ENCODE measurements around the gene CH25H.
A peak's percentile ranks its signal among the peaks of the same experiment; 100 is the strongest.

Gene CH25H

GRCh38 chr10:89240519-89240918, 33.4 kb upstream of the CH25H start:
- Histone ChIP-seq H3K4me2 (peak overlapping the region in 8 of 11 experiments; percentile 76 to 89 (median 86); a peak in 15 of 22 replicates), H3K9me3 (replicated peaks in 1 of 11) (peaks cover 0 to 12% (median 0%) of the 10 kb centered on the region in 11 experiments; a peak in 1 of 22 replicates), H3K9ac (peak overlapping the region in 3 of 11 experiments; percentile 8 to 83 (median 80); a peak in 5 of 22 replicates), H3K36me3 (peaks cover 11 to 74% (median 25%) of the 10 kb centered on the region in 11 experiments; a peak in 21 of 22 replicates), H3K4me3 (peak overlapping the region in 3 of 10 experiments; percentile 29 to 35 (median 33); a peak in 2 of 20 replicates), H3K4me1 (peaks cover 40 to 100% (median 62%) of the 10 kb centered on the region in 10 experiments), H3K27ac (peak overlapping the region in 9 of 11 experiments; percentile 76 to 95 (median 83); a peak in 15 of 22 replicates), H3K27me3 (no peaks in the 10 kb centered on the region), H4K20me1 (no peaks in the 10 kb centered on the region)
- TF ChIP-seq Cebpa-rat (IDR thresholded peaks at IDR 0.05), result no peak

GRCh38 chr10:89238956-89239644, 32.0 kb upstream of the CH25H start:
- H3K27me3 ChIP-seq, result no peaks in the 10 kb centered on the region
- H3K9me3 ChIP-seq (replicated peaks in 1 of 11), result peaks cover 0 to 16% (median 0%) of the 10 kb centered on the region in 11 experiments; a peak in 2 of 22 replicates
- H3K36me3 ChIP-seq, result peaks cover 14 to 72% (median 35%) of the 10 kb centered on the region in 11 experiments
- no peak overlapping the region for H3K9ac ChIP-seq
- peak overlapping the region in 5 of 11 experiments; percentile 3 to 87 (median 82); a peak in 9 of 22 replicates for H3K4me2 ChIP-seq
- no peaks in the 10 kb centered on the region for H4K20me1 ChIP-seq
- H3K4me1 ChIP-seq, result peaks cover 29 to 100% (median 60%) of the 10 kb centered on the region in 10 experiments
- H3K27ac ChIP-seq, result peak overlapping the region in 2 of 11 experiments; percentile 25 to 94; a peak in 3 of 22 replicates
- peak overlapping the region in 1 of 10 experiments; percentile 12; a peak in 1 of 20 replicates for H3K4me3 ChIP-seq
- TF ChIP-seq Cebpa-rat (IDR thresholded peaks at IDR 0.05), result no peak

GRCh38 chr10:89237849-89238248, 30.7 kb upstream of the CH25H start:
- H3K4me2 ChIP-seq, result peak overlapping the region in 3 of 11 experiments; percentile 82 to 87 (median 86); a peak in 6 of 22 replicates

GRCh38 chr10:89236226-89236797, 29.2 kb upstream of the CH25H start:
- no peaks in the 10 kb centered on the region for H4K20me1 ChIP-seq
- no peaks in the 10 kb centered on the region for H3K27me3 ChIP-seq
- H3K27ac ChIP-seq, result peak overlapping the region in 3 of 11 experiments; percentile 72 to 91 (median 87); a peak in 6 of 22 replicates
- peaks cover 25 to 91% (median 49%) of the 10 kb centered on the region in 11 experiments for H3K36me3 ChIP-seq
- no peak overlapping the region for H3K9ac ChIP-seq
- peak overlapping the region in 3 of 11 experiments; percentile 82 to 87 (median 86); a peak in 6 of 22 replicates for H3K4me2 ChIP-seq
- H3K4me3 ChIP-seq, result no peak overlapping the region
- H3K4me1 ChIP-seq, result peaks cover 21 to 97% (median 49%) of the 10 kb centered on the region in 10 experiments
- H3K9me3 ChIP-seq (replicated peaks in 1 of 11), result peaks cover 0 to 19% (median 0%) of the 10 kb centered on the region in 11 experiments; a peak in 2 of 22 replicates
- no peak for TF ChIP-seq Cebpa-rat (IDR thresholded peaks at IDR 0.05)

More at GRCh38 chr10:89237849-89238248, 30.7 kb upstream of the CH25H start:
- H3K9me3 ChIP-seq (replicated peaks in 1 of 11), result peaks cover 0 to 17% (median 0%) of the 10 kb centered on the region in 11 experiments; a peak in 2 of 22 replicates
- no peak for TF ChIP-seq Cebpa-rat (IDR thresholded peaks at IDR 0.05)
- H3K4me1 ChIP-seq, result peaks cover 29 to 100% (median 60%) of the 10 kb centered on the region in 10 experiments
- no peaks in the 10 kb centered on the region for H4K20me1 ChIP-seq
- peak overlapping the region in 3 of 11 experiments; percentile 36 to 91 (median 87); a peak in 3 of 22 replicates for H3K27ac ChIP-seq
- no peaks in the 10 kb centered on the region for H3K27me3 ChIP-seq
- peaks cover 14 to 78% (median 37%) of the 10 kb centered on the region in 11 experiments for H3K36me3 ChIP-seq
- H3K9ac ChIP-seq, result no peak overlapping the region
- no peak overlapping the region for H3K4me3 ChIP-seq

DNA sequence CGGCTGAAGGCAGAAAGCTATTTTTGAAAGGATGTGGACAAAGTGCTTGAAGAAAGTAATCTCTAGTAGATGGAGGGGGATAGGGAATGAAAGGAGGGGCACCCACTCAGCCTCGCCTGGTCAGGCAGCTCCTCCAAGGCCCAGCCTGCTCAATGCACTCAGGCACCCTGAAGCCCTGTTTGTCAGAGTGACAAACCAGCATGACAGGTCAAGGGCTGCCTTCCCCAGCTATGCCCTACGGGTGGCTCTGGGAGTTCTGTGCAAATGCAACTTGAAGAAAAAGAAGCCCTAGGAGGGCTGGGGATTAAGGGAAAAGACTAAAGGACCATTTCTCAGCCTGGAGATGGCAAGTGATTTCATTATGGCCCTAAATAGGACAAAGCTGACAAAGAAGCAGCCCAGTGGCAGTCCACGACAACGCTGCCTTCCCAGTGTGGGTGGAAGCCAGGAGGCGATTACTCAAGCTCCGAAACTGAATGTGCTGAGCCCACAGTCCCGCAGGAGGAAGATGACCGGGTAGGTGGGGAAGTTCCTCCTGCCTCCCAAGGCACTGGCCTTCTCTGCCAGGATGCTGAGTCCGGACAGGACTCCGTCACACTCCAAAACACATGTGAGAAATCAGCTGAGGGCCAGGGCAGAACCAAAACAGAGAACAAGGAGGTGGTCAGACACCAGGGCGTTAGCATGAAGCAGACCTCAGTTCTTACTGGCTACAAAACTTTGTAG, 28.1 kb upstream of the CH25H start:
- Histone ChIP-seq H3K27me3 (no peaks in the 10 kb centered on the region), H3K4me3 (no peak overlapping the region; a peak in 1 of 20 replicates), H3K36me3 (peaks cover 25 to 91% (median 49%) of the 10 kb centered on the region in 11 experiments), H4K20me1 (no peaks in the 10 kb centered on the region), H3K4me1 (peaks cover 18 to 92% (median 39%) of the 10 kb centered on the region in 10 experiments), H3K27ac (peak overlapping the region in 4 of 11 experiments; percentile 67 to 91 (median 86); a peak in 8 of 22 replicates), H3K9ac (peak overlapping the region in 4 of 11 experiments; percentile 42 to 78 (median 72); a peak in 7 of 22 replicates), H3K4me2 (peak overlapping the region in 7 of 11 experiments; percentile 14 to 87 (median 59); a peak in 14 of 22 replicates), H3K9me3 (replicated peaks in 1 of 11) (peaks cover 0 to 30% (median 0%) of the 10 kb centered on the region in 11 experiments; a peak in 7 of 22 replicates)
- peak in 2 of 11 experiments; percentile 36 to 61; a peak in 1 of 22 replicates for TF ChIP-seq Cebpa-rat (IDR thresholded peaks at IDR 0.05)

GRCh38 chr10:89233033-89233432, 25.9 kb upstream of the CH25H start:
- Histone ChIP-seq H4K20me1 (no peaks in the 10 kb centered on the region), H3K27ac (no peak overlapping the region), H3K36me3 (peaks cover 26 to 92% (median 56%) of the 10 kb centered on the region in 11 experiments), H3K4me2 (peak overlapping the region; percentile 12 to 87 (median 47); a peak in 17 of 22 replicates), H3K4me3 (no peak overlapping the region), H3K4me1 (peaks cover 18 to 84% (median 30%) of the 10 kb centered on the region in 10 experiments), H3K27me3 (no peaks in the 10 kb centered on the region), H3K9ac (no peak overlapping the region), H3K9me3 (replicated peaks in 1 of 11) (peaks cover 15 to 40% (median 20%) of the 10 kb centered on the region in 11 experiments)
- no peak for TF ChIP-seq Cebpa-rat (IDR thresholded peaks at IDR 0.05)

- Histone ChIP-seq H4K20me1 (no peaks in the 10 kb centered on the region), H3K4me1 (peaks cover 14 to 79% (median 23%) of the 10 kb centered on the region in 10 experiments), H3K9me3 (replicated peaks in 1 of 11) (peaks cover 25 to 64% (median 46%) of the 10 kb centered on the region in 11 experiments), H3K36me3 (peaks cover 49 to 100% (median 88%) of the 10 kb centered on the region in 11 experiments), H3K9ac (no peak overlapping the region), H3K4me2 (no peak overlapping the region; a peak in 1 of 22 replicates), H3K27ac (no peak overlapping the region), H3K27me3 (no peaks in the 10 kb centered on the region), H3K4me3 (no peak overlapping the region)
- TF ChIP-seq Cebpa-rat (IDR thresholded peaks at IDR 0.05), result no peak
Measured at GRCh38 chr10:89228962-89229361, 21.8 kb upstream of the CH25H start.

- Histone ChIP-seq H3K9ac (no peak overlapping the region), H4K20me1 (no peaks in the 10 kb centered on the region), H3K4me3 (no peak overlapping the region), H3K27me3 (no peaks in the 10 kb centered on the region), H3K9me3 (replicated peaks in 1 of 11) (peaks cover 25 to 64% (median 46%) of the 10 kb centered on the region in 11 experiments), H3K27ac (no peak overlapping the region), H3K4me1 (peaks cover 6 to 71% (median 15%) of the 10 kb centered on the region in 10 experiments; a peak in 19 of 20 replicates), H3K4me2 (peak overlapping the region in 2 of 11 experiments; percentile 2 to 9; a peak in 1 of 22 replicates), H3K36me3 (peaks cover 49 to 100% (median 92%) of the 10 kb centered on the region in 11 experiments)
- TF ChIP-seq Cebpa-rat (IDR thresholded peaks at IDR 0.05), result no peak
Measured at GRCh38 chr10:89228146-89228545, 21.0 kb upstream of the CH25H start.
